ENCODE measurements around the gene FLT4.
"Not testable (repeated sequence)": the region's sequence is repeated elsewhere in the genome, so short reads cannot be mapped to it uniquely, and the experiment has no call there.

The FLT4 gene

GRCh38 chr5:180670157-180670556, 20.8 kb upstream of the FLT4 start:
- no peak for DNase-seq (ENCODE audit: low read depth in 2 of 2)

- DNase-seq (ENCODE audit: low read depth in 2 of 2), result no peak
Observed at GRCh38 chr5:180669661-180670060, 20.3 kb upstream of the FLT4 start.

GRCh38 chr5:180668835-180669596, 19.6 kb upstream of the FLT4 start:
- no peak for DNase-seq (ENCODE audit: low read depth in 2 of 2)

GRCh38 chr5:180666812-180667211, 17.4 kb upstream of the FLT4 start:
- no peak for DNase-seq (ENCODE audit: low read depth in 2 of 2)

GRCh38 chr5:180665682-180666404, 16.4 kb upstream of the FLT4 start:
- no peak for DNase-seq (ENCODE audit: low read depth in 2 of 2)

GRCh38 chr5:180658774-180659564, 9.6 kb upstream of the FLT4 start:
- no peak for DNase-seq (ENCODE audit: low read depth in 2 of 2)

- DNase-seq (ENCODE audit: low read depth in 2 of 2), result not testable (repeated sequence)
Observed at GRCh38 chr5:180655243-180655642, 5.8 kb upstream of the FLT4 start.

- no peak for DNase-seq (ENCODE audit: low read depth in 2 of 2)
Observed at GRCh38 chr5:180652771-180653170, 3.4 kb upstream of the FLT4 start.

- no peak for DNase-seq (ENCODE audit: low read depth in 2 of 2)
Observed at GRCh38 chr5:180652346-180652745, 2.9 kb upstream of the FLT4 start.

GRCh38 chr5:180648658-180649296, 623 bp downstream of the FLT4 start:
- DNase-seq (ENCODE audit: low read depth in 2 of 2), result peak in 1 of 2 experiments; percentile 20

GRCh38 chr5:180647941-180648500, 1.4 kb downstream of the FLT4 start:
- no peak for DNase-seq (ENCODE audit: low read depth in 2 of 2)

- DNase-seq (ENCODE audit: low read depth in 2 of 2), result no peak
Observed at GRCh38 chr5:180647465-180647864, 1.9 kb downstream of the FLT4 start.

- no peak for DNase-seq (ENCODE audit: low read depth in 2 of 2)
Observed at GRCh38 chr5:180646963-180647305, 2.5 kb downstream of the FLT4 start.

GRCh38 chr5:180646289-180646962, 3.0 kb downstream of the FLT4 start:
- no peak for DNase-seq (ENCODE audit: low read depth in 2 of 2)

GRCh38 chr5:180645274-180646204, 3.9 kb downstream of the FLT4 start:
- no peak for DNase-seq (ENCODE audit: low read depth in 2 of 2)

- no peak for DNase-seq (ENCODE audit: low read depth in 2 of 2)
Observed at GRCh38 chr5:180644825-180645273, 4.6 kb downstream of the FLT4 start.

GRCh38 chr5:180644129-180644824, 5.1 kb downstream of the FLT4 start:
- DNase-seq (ENCODE audit: low read depth in 2 of 2), result no peak

- DNase-seq (ENCODE audit: low read depth in 2 of 2), result no peak
Observed at GRCh38 chr5:180643191-180643851, 6.1 kb downstream of the FLT4 start.

- no peak for DNase-seq (ENCODE audit: low read depth in 2 of 2)
Observed at GRCh38 chr5:180642779-180643178, 6.6 kb downstream of the FLT4 start.

All from stimulated activated CD4-positive, alpha-beta T cell treated with anti-CD3 and anti-CD28 coated beads, Interleukin-12 subunit alpha, Interleukin-12 subunit beta, amount 100 ng/mL, for 24 hours (primary cell).